Pancreas (tissue), 10 donors: ENCODE measurements around the gene PTPN23. TPM values are rescaled to one million over a fixed set of nuclear protein-coding genes. Genes with fewer than 3 reads are reported as not detected.

Experiments used
- ATAC-seq, 4 donors: fragments of 200-7000 bp; cut with Tn5 transposase; one replicate each; pipeline versions ENCODE4 v1.8.0 to v1.9.1; 2020; ENCODE audit warnings: mild to moderate bottlenecking in 4 of 4, moderate library complexity in 4 of 4
- DNase-seq, 6 donors: peaks; one replicate each; pipeline ENCODE4 v3.0.0-alpha.2; 2020
- FAIRE-seq: peaks from 2 replicates; lab custom pipeline; 2012; peaks lifted over from hg19 to GRCh38; lab: Jason Lieb, UNC
- H3K27ac ChIP-seq, 4 donors: fragments of 200-600 bp; sonication (generic); 1 replicate in 3 of 4; 2 replicates in 1 of 4; pipeline versions ENCODE4 v1.5.0 to v1.8.0; 2020
- H3K27me3 ChIP-seq, 4 donors: fragments of 200-600 bp; one replicate each; pipeline ENCODE4 v1.8.0; 2021
- H3K36me3 ChIP-seq, 3 donors: fragments of 200-600 bp; sonication (generic) in 1 of 3; one replicate each; pipeline versions ENCODE4 v1.5.0 to v1.8.0; 2020 to 2021
- H3K4me1 ChIP-seq, 3 donors: fragments of 200-600 bp; one replicate each; pipeline ENCODE4 v1.8.0; 2021
- H3K4me3 ChIP-seq, 4 donors: fragments of 200-600 bp; sonication (generic) in 2 of 4; one replicate each; pipeline versions ENCODE4 v1.5.0 to v1.8.0; 2020 to 2021
- H3K9me3 ChIP-seq, 4 donors: fragments of 200-600 bp; one replicate each; pipeline ENCODE4 v1.8.0; 2021
- whole genome bisulfite sequencing, 2 donors: extraction: QIAGEN DNeasy Blood & Tissue Kit; methylation state at CpG; one replicate each; pipeline ENCODE4 v1.1.7; 2013; 5-methylcytosine and 5-hydroxymethylcytosine counted together
- intact Hi-C, 3 donors: fragments of 100-400 bp; cut with DNase I; formaldehyde crosslinking; loops; one replicate each; pipeline versions ENCODE4 v1.11.1 to v1.14.2; 2022
- polyA plus RNA-seq, 2 donors: library from polyadenylated mRNA; stranded (reverse); fragments of 200-250 nt; gene quantifications; one replicate each; pipeline ENCODE4 v1.2.3, GENCODE V29; 2013
- total RNA-seq, 6 donors: library from RNA; stranded (reverse); fragmentation: NEBNext Ultra II Directional in 4 of 6; extraction: Animal tissue kit (Norgen Biotek cat#: 25700) in 4 of 6; gene quantifications; one replicate each; pipeline versions ENCODE4 v1.2.1 to v1.2.4, GENCODE V29; 2021 to 2023
- TF ChIP-seq, protein P1 (sequence below), 4 donors: fragments of 200-600 bp; sonication (generic) in 3 of 4; IDR thresholded peaks; one replicate each; pipeline versions ENCODE4 v1.5.0 to v1.8.0; 2021; ENCODE audit warnings: antibody characterized with exemption in 4 of 4
- donor health status: healthy with polysubstance abuse.
- donor health status: DM: no; HTN: no; CAD: no; lungs with moderate emphysema.
- donor health status: DM: no; HTN: no; CAD: no.
- donor health status: control.
- donor health status: control.
- donor health status: Bipolar disorder and iron deficiency.
- donor health status: DM: yes; HTN: yes; CAD: no.
- donor health status: DM: no; HTN: no; CAD: no.
- donor health status: DM: no; HTN: no; CAD: no.
- donor health status: DM: yes; HTN: yes; CAD: no.

The PTPN23 gene
- total and polyA plus RNA-seq, 8 donors, result 14.2 to 40.8 (median 21.1) TPM

DNA sequence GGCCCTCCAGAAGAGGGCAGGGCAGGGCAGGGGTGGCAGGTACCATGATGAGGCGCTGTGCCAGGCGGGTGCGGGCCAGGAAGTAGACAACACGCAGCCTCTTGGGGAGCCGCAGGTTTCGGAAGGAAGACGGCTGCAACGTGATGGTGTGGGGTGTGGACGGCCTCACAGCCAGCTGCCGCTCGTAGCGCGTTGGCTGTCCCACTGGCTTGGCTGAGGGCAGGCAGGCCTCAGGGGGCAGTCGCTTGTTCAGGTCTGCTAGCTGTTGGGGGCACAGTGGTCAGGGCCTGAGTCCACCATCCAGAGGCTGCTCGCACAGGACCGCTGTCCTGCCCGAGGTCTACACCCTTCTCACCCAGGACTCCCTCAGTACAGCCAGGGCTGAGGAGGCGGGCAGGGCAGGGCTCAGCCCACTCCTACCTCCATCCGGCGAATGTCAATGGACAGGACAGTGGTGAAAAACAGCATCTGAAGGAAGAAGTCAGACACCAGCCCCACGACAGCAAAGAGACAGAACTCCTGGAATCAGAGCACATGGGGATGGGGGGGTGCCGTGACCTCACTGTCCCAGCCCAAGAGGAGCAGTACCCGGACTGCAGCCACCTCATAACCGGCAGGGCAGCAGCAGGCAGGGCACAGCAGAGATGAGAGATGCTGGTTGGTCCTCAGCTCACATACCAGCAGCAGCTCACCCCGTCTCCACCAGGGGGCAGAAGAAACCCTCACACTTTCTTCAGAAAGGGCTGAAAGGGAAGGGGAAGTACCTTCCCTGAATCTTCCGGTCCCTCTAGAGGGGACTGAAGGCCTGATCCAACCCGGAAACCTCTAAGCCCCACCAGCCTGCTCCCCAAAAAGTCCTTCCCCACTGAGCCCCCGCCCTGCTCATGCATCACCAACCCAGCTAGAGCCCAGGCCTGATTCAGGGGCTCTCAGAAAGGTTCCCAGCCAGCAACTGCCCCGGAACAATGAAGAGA, 40.0 kb downstream of the PTPN23 start:
- H3K4me3 ChIP-seq, result no peak overlapping the region
- TF ChIP-seq, protein P1, sequence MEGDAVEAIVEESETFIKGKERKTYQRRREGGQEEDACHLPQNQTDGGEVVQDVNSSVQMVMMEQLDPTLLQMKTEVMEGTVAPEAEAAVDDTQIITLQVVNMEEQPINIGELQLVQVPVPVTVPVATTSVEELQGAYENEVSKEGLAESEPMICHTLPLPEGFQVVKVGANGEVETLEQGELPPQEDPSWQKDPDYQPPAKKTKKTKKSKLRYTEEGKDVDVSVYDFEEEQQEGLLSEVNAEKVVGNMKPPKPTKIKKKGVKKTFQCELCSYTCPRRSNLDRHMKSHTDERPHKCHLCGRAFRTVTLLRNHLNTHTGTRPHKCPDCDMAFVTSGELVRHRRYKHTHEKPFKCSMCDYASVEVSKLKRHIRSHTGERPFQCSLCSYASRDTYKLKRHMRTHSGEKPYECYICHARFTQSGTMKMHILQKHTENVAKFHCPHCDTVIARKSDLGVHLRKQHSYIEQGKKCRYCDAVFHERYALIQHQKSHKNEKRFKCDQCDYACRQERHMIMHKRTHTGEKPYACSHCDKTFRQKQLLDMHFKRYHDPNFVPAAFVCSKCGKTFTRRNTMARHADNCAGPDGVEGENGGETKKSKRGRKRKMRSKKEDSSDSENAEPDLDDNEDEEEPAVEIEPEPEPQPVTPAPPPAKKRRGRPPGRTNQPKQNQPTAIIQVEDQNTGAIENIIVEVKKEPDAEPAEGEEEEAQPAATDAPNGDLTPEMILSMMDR (IDR thresholded peaks at IDR 0.05), result peak; percentile 82 to 91 (median 89)
- DNase-seq, result peak; percentile 77 to 92 (median 90)
- peaks cover 0 to 22% (median 6%) of the 10 kb centered on the region in 3 donors for H3K36me3 ChIP-seq
- ATAC-seq, result peak; percentile 84 to 93 (median 88)
- no peak for FAIRE-seq
- H3K27ac ChIP-seq, result peak overlapping the region in 3 of 4 donors; percentile 15 to 26 (median 17)
- H3K9me3 ChIP-seq, result no peaks in the 10 kb centered on the region
- intact Hi-C loops, result loop anchor here in 1 of 3 donors (5.0 to 10.0 kb wide), 2 partner anchors 57 to 374 kb away; partner anchors contain the start of gene SCAP
- 70 to 76% methylated on average over 28 to 29 of the region's 29 CpGs for WGBS, 2 donors
- H3K27me3 ChIP-seq, result no peaks in the 10 kb centered on the region
- peaks cover 10 to 11% (median 10%) of the 10 kb centered on the region in 3 donors for H3K4me1 ChIP-seq

DNA sequence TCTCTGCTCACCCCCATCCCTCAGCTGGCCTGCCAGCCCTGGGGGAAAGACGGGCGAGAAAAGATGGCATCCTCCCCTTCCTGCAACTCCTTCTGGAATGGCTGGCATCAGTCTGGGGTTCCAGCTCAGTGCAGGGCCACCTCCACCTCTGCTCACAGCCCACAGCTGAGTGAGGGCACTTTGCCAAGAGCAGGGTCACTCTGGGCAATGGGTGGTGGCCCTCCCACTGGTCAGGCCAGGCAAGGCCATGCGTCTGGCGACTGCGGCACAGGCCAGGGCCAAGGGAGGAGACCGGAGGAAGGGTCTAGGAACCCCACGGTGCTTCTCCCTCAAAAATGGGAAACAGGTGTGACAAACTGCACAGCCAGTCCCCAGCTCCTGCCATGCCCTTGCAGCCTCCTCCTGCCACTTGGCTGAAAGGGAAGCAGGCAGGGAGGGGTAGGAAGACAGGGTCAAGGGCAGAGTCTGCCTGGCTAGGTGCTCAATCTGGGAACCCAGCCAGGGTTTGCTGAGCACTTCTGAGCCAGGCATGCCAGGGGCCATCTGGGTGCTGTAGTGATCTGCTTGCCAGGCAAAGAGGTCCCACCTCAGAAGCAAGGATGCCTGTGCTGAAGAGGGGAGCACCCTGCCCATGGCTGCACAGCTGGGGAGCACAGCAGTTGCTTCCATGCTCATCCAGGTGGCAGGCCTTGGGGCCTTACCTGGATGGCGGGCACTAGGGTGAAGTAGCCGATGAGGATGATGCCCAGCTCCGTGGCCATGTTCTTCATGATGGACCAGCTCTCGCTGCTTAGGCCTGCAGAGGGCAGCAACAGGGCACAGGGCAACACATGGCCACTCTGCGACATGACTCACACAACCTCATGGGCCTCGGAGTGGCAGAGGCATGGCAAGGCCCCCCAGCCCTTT, 41.2 kb downstream of the PTPN23 start:
- TF ChIP-seq, protein P1 (IDR thresholded peaks at IDR 0.05), result peak in 2 of 4 donors; percentile 7 to 20
- H3K36me3 ChIP-seq, result peaks cover 0 to 27% (median 6%) of the 10 kb centered on the region in 3 donors
- ATAC-seq, result peak; percentile 22 to 51 (median 50)
- FAIRE-seq, result no peak
- 66 to 82% methylated on average over 12 to 13 of the region's 13 CpGs for WGBS, 2 donors
- intact Hi-C loops, result loop anchor here in 1 of 3 donors (5.0 to 10.0 kb wide), 2 partner anchors 55 to 373 kb away; partner anchors contain the start of gene SCAP
- H3K9me3 ChIP-seq, result no peaks in the 10 kb centered on the region
- peak overlapping the region in 1 of 4 donors; percentile 26 for H3K27ac ChIP-seq
- peaks cover 10 to 11% (median 10%) of the 10 kb centered on the region in 3 donors for H3K4me1 ChIP-seq
- DNase-seq, result peak; percentile 45 to 76 (median 61)
- no peak overlapping the region for H3K4me3 ChIP-seq
- no peaks in the 10 kb centered on the region for H3K27me3 ChIP-seq

DNA sequence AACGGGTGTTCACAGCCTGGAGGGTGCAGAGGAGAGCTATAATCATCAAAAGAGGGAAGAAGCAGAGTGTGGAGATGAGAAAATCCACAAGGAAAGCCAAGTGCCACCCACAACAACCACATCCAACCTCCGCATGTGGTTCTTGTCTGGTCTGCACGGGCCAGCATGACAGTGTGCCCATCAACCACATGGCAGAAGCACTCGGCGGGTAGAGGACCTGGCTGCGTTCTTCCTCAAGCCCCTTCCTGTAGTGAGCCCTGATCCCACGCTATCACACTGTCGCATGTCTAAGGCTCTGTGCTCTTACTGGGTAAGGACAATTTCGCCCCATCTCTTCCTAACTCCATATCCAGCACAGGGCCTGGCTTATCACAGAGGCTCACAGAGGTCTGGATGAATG, 41.9 kb downstream of the PTPN23 start:
- Histone ChIP-seq H3K4me3 (no peak overlapping the region), H3K9me3 (no peaks in the 10 kb centered on the region), H3K27ac (no peak overlapping the region), H3K27me3 (no peaks in the 10 kb centered on the region), H3K4me1 (peaks cover 10 to 11% (median 10%) of the 10 kb centered on the region in 3 donors), H3K36me3 (peaks cover 0 to 31% (median 6%) of the 10 kb centered on the region in 3 donors)
- TF ChIP-seq, protein P1 (IDR thresholded peaks at IDR 0.05), result no peak
- DNase-seq, result peak in 1 of 6 donors; percentile 23
- ATAC-seq, result no peak
- intact Hi-C loops, result loop anchor here in 1 of 3 donors (5.0 to 10.0 kb wide), 2 partner anchors 55 to 372 kb away; partner anchors contain the start of gene SCAP
- FAIRE-seq, result no peak
- 89 to 95% methylated on average over 9 of the region's 9 CpGs for WGBS, 2 donors

DNA sequence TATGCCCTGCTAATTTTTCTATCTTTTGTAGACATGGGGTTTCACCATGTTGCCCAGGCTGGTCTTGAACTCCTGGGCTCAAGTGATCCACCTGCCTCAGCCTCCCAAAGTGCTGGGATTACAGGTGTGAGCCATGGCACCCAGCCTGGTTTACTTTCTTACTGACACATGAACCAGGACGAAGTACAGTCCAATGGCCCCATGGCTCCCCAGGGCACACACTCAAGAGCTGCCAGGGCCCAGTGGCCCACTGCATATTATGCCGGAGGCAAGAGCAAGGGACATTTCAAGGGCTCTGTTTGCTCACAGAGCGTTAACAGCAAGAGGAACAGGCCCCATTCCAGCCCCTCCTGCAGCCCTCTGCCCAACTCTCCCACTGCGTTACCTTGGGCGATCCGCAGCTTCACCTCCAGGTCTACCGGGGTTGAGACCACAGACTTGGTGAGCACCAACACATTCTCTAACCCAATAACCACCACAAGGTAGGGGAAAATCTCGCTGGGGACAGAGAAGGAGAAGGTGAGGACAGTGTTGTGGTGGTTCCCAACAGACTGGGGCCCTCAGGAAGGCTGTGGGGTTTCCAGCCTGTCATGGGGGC, 42.8 kb downstream of the PTPN23 start:
- Histone ChIP-seq H3K27ac (no peak overlapping the region), H3K9me3 (no peaks in the 10 kb centered on the region), H3K36me3 (peaks cover 0 to 29% (median 6%) of the 10 kb centered on the region in 3 donors), H3K27me3 (no peaks in the 10 kb centered on the region), H3K4me3 (no peak overlapping the region), H3K4me1 (peaks cover 10 to 11% (median 10%) of the 10 kb centered on the region in 3 donors)
- ATAC-seq (no peak), FAIRE-seq (no peak), DNase-seq (peak in 1 of 6 donors; percentile 31)
- WGBS, 2 donors, result 90 to 92% methylated on average over 8 of the region's 8 CpGs
- intact Hi-C loops, result loop anchor here in 1 of 3 donors (5.0 to 10.0 kb wide), 2 partner anchors 54 to 371 kb away; partner anchors contain the start of gene SCAP
- TF ChIP-seq, protein P1 (IDR thresholded peaks at IDR 0.05), result no peak
